Caco-2 (cell line): ENCODE results near the gene MYO18A. TPM values are rescaled to one million over a fixed set of nuclear protein-coding genes. Genes with fewer than 3 reads are reported as not detected.
A peak's percentile ranks its signal among the peaks of the same experiment; 100 is the strongest.

Experiments
- BruUV-seq: library from RNA; stranded (reverse); fragments of 400-500 nt; replicated peaks from 2 replicates; lab custom pipeline; 2021; lab: Mats Ljungman, UMichigan
- CTCF ChIA-PET: fragments of 300-600 bp; sonication (Branson Sonifier 250); formaldehyde crosslinking; loops from one replicate; lab custom pipeline; 2022; ENCODE audit warnings: antibody characterized with exemption; lab: Charles Lee
- POLR2A ChIA-PET: fragments of 300-600 bp; sonication (Branson Sonifier 250); formaldehyde crosslinking; loops from one replicate; lab custom pipeline; 2022; ENCODE audit warnings: antibody characterized with exemption; lab: Charles Lee
- DNase-seq, 2 experiments: peaks; one replicate each; pipeline versions ENCODE4 v3.0.0 to v3.0.0-alpha.2; 2020 to 2022
- H3K27me3 ChIP-seq: replicated peaks from 2 replicates; pipeline ENCODE4 v1.6.0; 2011; ENCODE audit warnings: low read length; ENCODE audit not compliant: control insufficient read depth, insufficient read depth
- H3K36me3 ChIP-seq: 2 replicates; pipeline ENCODE4 v1.5.1; 2011; ENCODE audit warnings: low read length; ENCODE audit not compliant: control insufficient read depth, insufficient read depth
- H3K4me1 ChIP-seq: fragments of 250-450 bp; sonication (Bioruptor Pico); 2 replicates; pipeline ENCODE4 v1.5.1; 2020; ENCODE audit warnings: mild to moderate bottlenecking
- H3K4me3 ChIP-seq: 2 replicates; pipeline ENCODE4 v1.5.1; 2011; ENCODE audit warnings: low read depth, mild to moderate bottlenecking, control low read depth, low read length
- H3K9me3 ChIP-seq: fragments of 250-450 bp; sonication (Bioruptor Pico); 2 replicates; pipeline ENCODE4 v1.5.1; 2020; ENCODE audit warnings: mild to moderate bottlenecking, moderate library complexity
- H3K27ac Mint-ChIP-seq: one replicate; pipeline ENCODE4 v1.8.0; 2022; ENCODE audit warnings: mixed read lengths; ENCODE audit not compliant: unreplicated experiment
- H3K27me3 Mint-ChIP-seq: one replicate; pipeline ENCODE4 v1.8.0; 2022; ENCODE audit warnings: mixed read lengths; ENCODE audit not compliant: insufficient read depth, unreplicated experiment
- H3K36me3 Mint-ChIP-seq: one replicate; pipeline ENCODE4 v1.8.0; 2022; ENCODE audit warnings: mild to moderate bottlenecking, mixed read lengths; ENCODE audit not compliant: insufficient read depth, unreplicated experiment
- H3K4me1 Mint-ChIP-seq: one replicate; pipeline ENCODE4 v1.8.0; 2022; ENCODE audit warnings: low read depth, mixed read lengths; ENCODE audit not compliant: unreplicated experiment
- H3K4me3 Mint-ChIP-seq: one replicate; pipeline ENCODE4 v1.8.0; 2022; ENCODE audit warnings: mild to moderate bottlenecking, moderate library complexity, mixed read lengths; ENCODE audit not compliant: unreplicated experiment
- H3K9me3 Mint-ChIP-seq: one replicate; pipeline ENCODE4 v1.8.0; 2022; ENCODE audit warnings: mixed read lengths; ENCODE audit not compliant: unreplicated experiment
- intact Hi-C: fragments of 100-400 bp; cut with micrococcal nuclease; formaldehyde crosslinking; loops from one replicate; pipeline ENCODE4 v1.10.0; 2022; ENCODE audit not compliant: unreplicated experiment
- total RNA-seq: library from RNA; stranded (reverse); gene quantifications from 2 replicates; pipeline ENCODE4 v1.2.3, GENCODE V29; 2022
- TF ChIP-seq, protein P1 (sequence below), 2 experiments: fragments of 200-600 bp in 1 of 2; IDR thresholded peaks; 1 replicate in 1 of 2; 2 replicates in 1 of 2; pipeline versions ENCODE4 v1.5.1 to v1.8.0; 2011 to 2022; ENCODE audit warnings: antibody characterized with exemption in 1 of 2, control low read depth in 1 of 2, inconsistent platforms in 1 of 2, low read depth in 1 of 2, low read length in 1 of 2, mild to moderate bottlenecking in 1 of 2, moderate library complexity in 1 of 2; ENCODE audit not compliant: insufficient read depth in 1 of 2, severe bottlenecking in 1 of 2, unreplicated experiment in 1 of 2

MYO18A gene
- total RNA-seq, 1 experiment from 2014 or later = 47.1 TPM

GRCh38 chr17:29165261-29165660 is 14.9 kb downstream of the MYO18A start:
- peaks cover 6% of the 10 kb centered on the region for H3K36me3 ChIP-seq
- no peaks in the 10 kb centered on the region for H3K27me3 ChIP-seq
- intact Hi-C loops = no loop called here
- H3K27me3 Mint-ChIP-seq = no peaks in the 10 kb centered on the region
- no peak overlapping the region for H3K4me3 Mint-ChIP-seq
- DNase-seq = peak in 1 of 2 experiments; percentile 12
- POLR2A ChIA-PET = no interaction called here
- H3K9me3 ChIP-seq = no peaks in the 10 kb centered on the region
- H3K4me1 Mint-ChIP-seq = peaks cover 25% of the 10 kb centered on the region
- peaks cover 10% of the 10 kb centered on the region; the same call in 1 of the 2 replicates for H3K4me1 ChIP-seq
- TF ChIP-seq, protein P1, sequence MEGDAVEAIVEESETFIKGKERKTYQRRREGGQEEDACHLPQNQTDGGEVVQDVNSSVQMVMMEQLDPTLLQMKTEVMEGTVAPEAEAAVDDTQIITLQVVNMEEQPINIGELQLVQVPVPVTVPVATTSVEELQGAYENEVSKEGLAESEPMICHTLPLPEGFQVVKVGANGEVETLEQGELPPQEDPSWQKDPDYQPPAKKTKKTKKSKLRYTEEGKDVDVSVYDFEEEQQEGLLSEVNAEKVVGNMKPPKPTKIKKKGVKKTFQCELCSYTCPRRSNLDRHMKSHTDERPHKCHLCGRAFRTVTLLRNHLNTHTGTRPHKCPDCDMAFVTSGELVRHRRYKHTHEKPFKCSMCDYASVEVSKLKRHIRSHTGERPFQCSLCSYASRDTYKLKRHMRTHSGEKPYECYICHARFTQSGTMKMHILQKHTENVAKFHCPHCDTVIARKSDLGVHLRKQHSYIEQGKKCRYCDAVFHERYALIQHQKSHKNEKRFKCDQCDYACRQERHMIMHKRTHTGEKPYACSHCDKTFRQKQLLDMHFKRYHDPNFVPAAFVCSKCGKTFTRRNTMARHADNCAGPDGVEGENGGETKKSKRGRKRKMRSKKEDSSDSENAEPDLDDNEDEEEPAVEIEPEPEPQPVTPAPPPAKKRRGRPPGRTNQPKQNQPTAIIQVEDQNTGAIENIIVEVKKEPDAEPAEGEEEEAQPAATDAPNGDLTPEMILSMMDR (IDR thresholded peaks at IDR 0.05; ENCODE audit: insufficient read depth in 1 of 2, low read depth in 1 of 2, low read length in 1 of 2, severe bottlenecking in 1 of 2, unreplicated experiment in 1 of 2) = no peak
- no peak overlapping the region for H3K27ac Mint-ChIP-seq
- CTCF ChIA-PET = interaction anchor here (1.0 to 2.2 kb wide), 4 partner anchors 11 to 54 kb away, joined by 3 to 7 read pairs (median 4); partner anchors contain the start of gene MYO18A
- peaks cover 11% of the 10 kb centered on the region for H3K36me3 Mint-ChIP-seq
- BruUV-seq = no TSS peak
- no peak overlapping the region for H3K4me3 ChIP-seq
- no peaks in the 10 kb centered on the region for H3K9me3 Mint-ChIP-seq

GRCh38 chr17:29163563-29163962 is 16.6 kb downstream of the MYO18A start:
- ChIA-PET POLR2A (interaction anchor here (0.6 kb wide), 1 partner anchor 11 kb away, joined by 3 read pairs; no protein-coding TSS in a partner anchor), CTCF (interaction anchor here (0.6 to 2.1 kb wide), 4 partner anchors 13 to 57 kb away, joined by 3 to 7 read pairs (median 6); partner anchors contain the start of gene MYO18A)
- intact Hi-C loops = no loop called here
- Mint-ChIP-seq H3K27me3 (no peaks in the 10 kb centered on the region), H3K4me1 (peaks cover 33% of the 10 kb centered on the region), H3K36me3 (peaks cover 7% of the 10 kb centered on the region), H3K9me3 (no peaks in the 10 kb centered on the region), H3K27ac (no peak overlapping the region), H3K4me3 (no peak overlapping the region)
- TF ChIP-seq, protein P1 (IDR thresholded peaks at IDR 0.05; ENCODE audit: insufficient read depth in 1 of 2, low read depth in 1 of 2, low read length in 1 of 2, severe bottlenecking in 1 of 2, unreplicated experiment in 1 of 2) = no peak
- Histone ChIP-seq H3K36me3 (peaks cover 2% of the 10 kb centered on the region), H3K27me3 (no peaks in the 10 kb centered on the region), H3K4me1 (peaks cover 23% of the 10 kb centered on the region), H3K9me3 (no peaks in the 10 kb centered on the region), H3K4me3 (no peak overlapping the region)
- DNase-seq = peak in 1 of 2 experiments; percentile 9
- BruUV-seq = no TSS peak

DNA sequence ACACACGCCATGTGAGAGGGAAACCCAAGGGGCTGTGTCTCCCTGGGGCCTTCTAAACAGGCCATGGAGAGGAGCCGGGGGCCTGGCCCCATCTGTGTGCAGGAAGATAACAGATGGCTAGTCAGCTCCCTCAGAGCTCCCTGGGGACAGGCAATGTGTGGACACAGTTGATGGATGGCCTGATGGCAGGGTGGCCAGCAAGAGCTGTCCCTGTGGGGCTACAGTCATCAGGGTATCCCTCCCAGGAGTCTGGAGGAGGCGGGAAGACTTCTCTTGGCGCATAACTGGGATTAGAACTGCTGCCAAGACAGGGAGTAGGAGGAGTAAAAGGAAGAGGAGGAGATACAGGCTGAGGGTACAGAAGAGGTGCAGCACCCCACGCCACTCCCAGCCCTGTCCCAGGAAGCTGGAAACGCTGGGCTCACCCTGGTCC is 17.3 kb downstream of the MYO18A start:
- BruUV-seq = no TSS peak
- H3K4me1 ChIP-seq = peaks cover 30% of the 10 kb centered on the region
- POLR2A ChIA-PET = interaction anchor here (0.6 kb wide), 1 partner anchor 12 kb away, joined by 3 read pairs; no protein-coding TSS in a partner anchor
- H3K27me3 ChIP-seq = no peaks in the 10 kb centered on the region
- no peaks in the 10 kb centered on the region for H3K9me3 ChIP-seq
- TF ChIP-seq, protein P1 (IDR thresholded peaks at IDR 0.05; ENCODE audit: insufficient read depth in 1 of 2, low read depth in 1 of 2, low read length in 1 of 2, severe bottlenecking in 1 of 2, unreplicated experiment in 1 of 2) = no peak
- peak in 1 of 2 experiments; percentile 19 for DNase-seq
- H3K4me3 ChIP-seq = no peak overlapping the region
- intact Hi-C loops = no loop called here
- CTCF ChIA-PET = interaction anchor here (0.6 to 2.1 kb wide), 5 partner anchors 14 to 58 kb away, joined by 3 to 7 read pairs (median 5); partner anchors contain the start of gene MYO18A
- peaks cover 7% of the 10 kb centered on the region for H3K36me3 Mint-ChIP-seq
- H3K9me3 Mint-ChIP-seq = no peaks in the 10 kb centered on the region
- H3K27ac Mint-ChIP-seq = no peak overlapping the region
- peaks cover 30% of the 10 kb centered on the region for H3K4me1 Mint-ChIP-seq
- H3K27me3 Mint-ChIP-seq = no peaks in the 10 kb centered on the region
- no peak overlapping the region for H3K4me3 Mint-ChIP-seq
- peaks cover 2% of the 10 kb centered on the region for H3K36me3 ChIP-seq
